ENCODE data around the gene C19orf38.

DNA sequence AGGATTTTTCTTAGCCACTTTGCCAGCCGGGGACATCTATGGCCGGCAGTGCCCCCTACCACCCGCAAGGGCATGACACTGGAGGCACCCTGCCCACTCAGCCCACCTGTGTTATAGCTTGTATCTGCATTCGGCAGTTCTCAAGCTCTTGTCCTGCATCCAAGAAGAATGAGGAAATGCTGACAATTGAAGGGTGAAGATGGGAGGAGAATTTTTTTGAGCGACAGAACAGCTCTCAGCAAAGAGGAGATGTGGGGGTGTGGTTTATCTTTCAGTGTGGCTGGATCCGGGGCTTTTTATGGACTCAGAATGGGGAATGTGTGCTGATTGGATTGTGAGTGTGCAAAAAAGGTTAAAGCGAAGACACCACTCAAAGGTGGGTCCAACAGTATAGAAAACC, 5.4 kb upstream of the C19orf38 start:
- TF ChIP-seq CTCF (IDR thresholded peaks at IDR 0.05; ENCODE audit: low read length) (no peak), EZH2 (IDR thresholded peaks at IDR 0.05; ENCODE audit: borderline replicate concordance, low read length) (no peak)

All from OCI-LY1 (cell line).